CD1c-positive myeloid dendritic cell (primary cell): Measurements from ENCODE around the gene LCN15.
A peak's percentile ranks its signal among the peaks of the same experiment; 100 is the strongest.

Experiments
- DNase-seq: peaks from one replicate; pipeline ENCODE4 v3.0.0-alpha.2; 2016; ENCODE audit errors: extremely low spot score

LCN15 gene

DNA sequence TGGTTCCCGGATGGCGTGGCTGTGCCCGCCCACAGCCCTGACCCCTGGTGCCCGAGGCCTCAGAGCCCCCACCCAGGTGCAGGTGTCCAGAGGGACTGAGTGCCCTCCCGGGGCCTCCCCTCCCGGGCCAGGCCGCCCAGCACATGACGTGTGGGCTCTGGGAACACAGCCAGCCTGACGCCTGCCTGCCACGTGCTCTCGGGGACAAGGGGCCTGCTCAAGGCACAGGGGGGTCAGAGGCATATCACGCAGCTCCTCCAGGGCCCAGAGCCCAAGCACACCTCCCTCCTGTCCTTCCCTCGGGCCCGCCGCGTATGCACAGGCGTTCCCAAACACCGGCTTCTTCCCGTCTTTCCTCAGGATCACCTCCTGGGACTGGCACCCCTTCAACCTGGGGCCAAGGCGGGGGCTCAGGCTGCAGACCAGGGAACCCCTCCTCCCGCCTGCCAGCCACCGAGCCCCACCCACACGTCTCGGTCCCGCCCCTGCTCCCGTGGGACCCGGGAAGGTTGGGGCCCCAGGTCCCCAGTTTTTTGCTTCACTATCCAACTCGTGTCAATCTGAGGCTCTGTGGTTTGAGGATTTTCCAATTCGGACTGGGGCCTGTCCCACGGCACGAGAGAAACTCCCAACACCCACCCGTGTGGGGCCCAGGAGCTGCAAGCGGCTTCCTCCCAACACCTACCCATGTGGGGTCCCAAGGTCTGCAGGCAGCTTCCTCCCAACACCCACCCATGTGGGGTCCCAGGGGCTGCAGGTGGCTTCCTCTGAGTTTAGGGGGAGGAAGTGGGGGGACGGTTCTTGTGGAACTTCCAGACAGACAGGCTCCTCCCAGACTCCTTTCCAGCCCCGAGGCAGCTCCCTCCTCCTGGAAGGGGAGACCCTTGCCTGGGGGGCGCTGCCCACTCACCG lies 23.1 kb downstream of the LCN15 start:
- DNase-seq: no peak

DNA sequence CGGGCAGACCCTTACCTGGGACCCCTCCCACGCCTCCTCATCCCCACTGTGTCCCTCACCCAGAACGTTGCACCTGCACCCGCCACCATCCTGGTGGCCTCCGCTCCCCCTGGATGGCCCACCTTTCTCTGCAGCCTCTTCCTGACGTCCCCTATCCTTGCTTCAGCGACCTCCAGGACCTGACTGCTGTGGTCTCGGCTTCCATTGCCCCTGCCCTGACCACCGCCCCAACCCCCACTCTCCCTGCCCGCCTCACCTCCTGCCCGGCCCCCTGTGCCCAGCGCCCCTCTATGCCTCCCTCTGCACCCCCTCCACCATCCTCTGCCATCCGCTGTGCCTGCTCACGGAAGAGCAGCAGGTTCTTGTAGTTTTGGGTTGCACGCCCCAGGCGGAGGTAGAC lies 23.8 kb downstream of the LCN15 start:
- DNase-seq: no peak

GRCh38 chr9:136740069-136740468 lies 24.2 kb downstream of the LCN15 start:
- DNase-seq: no peak

GRCh38 chr9:136739509-136739908 lies 24.8 kb downstream of the LCN15 start:
- no peak for DNase-seq

DNA sequence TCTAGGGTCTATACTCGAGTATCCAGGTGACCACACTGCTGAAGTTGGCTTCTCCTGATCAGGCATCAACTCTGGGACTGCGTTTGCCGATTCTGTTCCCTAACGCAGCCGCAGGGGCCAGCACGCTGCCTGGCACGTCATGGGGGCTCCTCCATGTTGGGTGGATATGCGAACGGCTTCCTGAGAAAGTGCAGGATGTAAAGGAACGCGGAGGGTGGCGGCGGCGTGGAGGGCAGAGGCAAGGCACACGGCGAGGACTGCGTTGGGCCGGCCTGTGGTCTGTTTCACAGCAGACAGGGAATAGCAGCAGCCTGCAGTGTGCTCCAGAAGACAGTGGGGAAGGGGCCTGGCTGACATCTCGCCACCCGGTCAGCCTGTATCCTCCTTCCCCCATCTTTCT lies 25.4 kb downstream of the LCN15 start:
- DNase-seq: no peak

GRCh38 chr9:136735812-136736480 lies 28.4 kb downstream of the LCN15 start:
- DNase-seq: no peak

DNA sequence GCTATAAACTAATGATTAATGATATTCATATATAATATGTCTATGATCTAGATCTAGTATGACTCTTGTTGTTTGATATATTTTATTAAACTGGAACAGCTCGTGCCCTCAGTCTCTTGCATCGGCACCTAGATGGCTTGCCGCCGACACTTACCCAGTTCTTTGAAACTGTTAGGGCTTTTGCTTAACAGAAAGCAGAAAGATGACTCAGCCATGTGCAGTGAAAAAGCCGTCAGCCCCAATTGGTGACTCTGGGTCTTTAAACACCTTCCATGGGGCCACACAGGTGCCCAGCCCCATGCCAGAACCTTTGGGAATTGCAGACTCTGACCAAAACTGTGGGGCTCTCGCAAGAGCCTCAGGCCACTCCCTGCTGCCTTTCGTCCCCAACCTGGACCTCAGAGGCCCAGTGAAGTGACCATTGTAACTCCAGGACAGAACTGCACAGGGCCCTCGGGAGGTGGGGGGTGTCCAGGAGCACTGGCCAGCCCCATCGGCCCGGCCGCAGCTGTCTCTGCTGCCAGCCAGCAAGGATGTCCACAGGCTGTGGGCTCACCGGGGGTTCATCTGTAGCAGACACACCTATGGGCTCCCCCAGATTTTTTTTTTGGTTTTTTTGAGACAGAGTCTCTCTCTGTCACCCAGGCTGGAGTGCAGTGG lies 29.4 kb downstream of the LCN15 start:
- no peak for DNase-seq

DNA sequence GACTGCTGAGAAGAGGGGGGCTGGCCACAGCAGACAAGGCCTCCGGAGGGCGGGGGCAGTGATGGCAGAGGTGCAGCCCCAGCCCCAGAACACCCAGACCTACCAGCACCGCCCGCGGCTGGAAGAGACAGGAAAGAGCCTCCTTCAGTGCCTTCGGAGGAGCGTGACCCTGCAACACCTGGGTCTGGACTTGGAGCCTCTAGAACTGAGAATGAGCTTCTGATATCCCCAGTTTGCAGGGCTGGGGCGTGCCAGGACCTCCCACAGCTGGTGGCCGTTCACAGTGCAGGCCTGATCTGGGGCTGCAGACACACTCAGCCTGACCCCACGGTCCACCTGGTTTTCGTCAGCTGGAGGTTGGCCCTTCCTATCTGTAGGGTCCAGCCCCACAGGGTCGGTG lies 30.7 kb downstream of the LCN15 start:
- DNase-seq: no peak

- DNase-seq: no peak
These were observed 31.7 kb downstream of the LCN15 start for GRCh38 chr9:136732444-136733178.

DNA sequence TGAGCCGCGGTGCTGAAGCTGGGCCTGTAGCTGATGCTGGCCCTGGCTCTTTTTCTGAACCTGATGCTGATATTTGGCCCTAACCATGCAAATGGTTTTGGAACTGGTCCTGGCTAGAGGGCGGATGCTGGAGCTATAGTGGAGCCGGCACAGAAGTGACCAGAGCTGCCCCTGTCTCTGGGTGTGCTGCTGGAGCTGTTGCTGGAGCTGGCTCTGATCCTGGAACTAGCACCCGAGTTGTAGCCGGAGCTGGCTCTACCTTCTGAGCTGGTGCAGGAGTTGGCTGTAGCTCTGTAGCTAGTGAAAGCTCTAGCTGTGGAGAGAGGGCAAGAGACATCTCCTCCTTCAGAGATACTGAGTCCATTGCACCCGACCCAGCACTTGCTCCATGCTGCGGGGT lies 34.4 kb downstream of the LCN15 start:
- no peak for DNase-seq

GRCh38 chr9:136729144-136729543 lies 35.2 kb downstream of the LCN15 start:
- no peak for DNase-seq

DNA sequence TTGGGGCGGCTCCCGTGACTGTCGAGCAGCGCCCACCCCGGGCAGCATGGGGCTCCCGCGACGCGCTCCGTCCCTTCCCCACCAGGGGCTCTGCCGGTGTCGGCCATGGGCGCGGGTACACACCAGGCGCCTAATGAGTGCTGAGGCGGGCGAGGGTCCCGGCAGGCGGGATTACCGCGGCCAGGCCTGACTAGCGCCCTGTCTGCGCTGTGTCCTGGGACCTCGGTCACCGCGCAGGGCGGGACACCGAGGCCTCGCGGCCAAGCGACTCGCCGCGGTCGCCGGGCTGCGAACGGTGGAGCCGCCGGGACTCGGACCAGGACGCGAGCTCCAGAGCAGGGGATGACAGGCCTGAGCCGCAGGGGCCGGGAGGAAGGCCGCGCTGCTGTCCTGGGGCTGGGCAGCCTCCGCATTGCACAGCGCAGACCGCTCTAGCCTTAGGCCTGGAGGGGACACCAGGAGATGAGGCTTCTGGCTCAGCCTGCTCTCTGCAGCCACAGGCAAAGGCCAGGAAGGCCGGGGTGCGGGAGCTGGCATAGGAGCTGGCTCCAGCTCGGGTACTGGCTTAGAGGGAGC lies 35.7 kb downstream of the LCN15 start:
- no peak for DNase-seq

GRCh38 chr9:136728080-136728547 lies 36.2 kb downstream of the LCN15 start:
- peak; percentile 96 for DNase-seq

- peak; percentile 37 for DNase-seq
These were observed 37.6 kb downstream of the LCN15 start for GRCh38 chr9:136726631-136727191.

- DNase-seq: no peak
These were observed 38.2 kb downstream of the LCN15 start for GRCh38 chr9:136726118-136726517.

DNA sequence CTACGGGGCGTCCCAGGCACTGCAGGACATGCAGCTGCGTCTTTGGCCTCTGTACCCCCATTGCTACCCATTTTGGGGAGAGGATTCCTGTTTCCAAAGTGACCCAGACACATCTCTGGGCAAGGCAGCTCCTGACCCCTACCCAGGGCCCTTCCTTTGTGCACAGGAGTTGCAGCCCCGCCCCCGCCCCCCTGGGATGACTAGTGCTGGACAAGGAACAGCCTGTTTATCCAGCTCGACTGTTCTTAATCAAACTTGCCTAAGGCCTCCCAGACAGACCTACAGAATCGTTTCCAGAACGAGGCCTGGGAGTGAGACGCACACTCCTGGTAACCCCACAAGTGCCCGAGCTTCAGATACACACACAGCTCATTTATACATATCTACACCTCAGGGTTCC lies 38.7 kb downstream of the LCN15 start:
- no peak for DNase-seq

DNA sequence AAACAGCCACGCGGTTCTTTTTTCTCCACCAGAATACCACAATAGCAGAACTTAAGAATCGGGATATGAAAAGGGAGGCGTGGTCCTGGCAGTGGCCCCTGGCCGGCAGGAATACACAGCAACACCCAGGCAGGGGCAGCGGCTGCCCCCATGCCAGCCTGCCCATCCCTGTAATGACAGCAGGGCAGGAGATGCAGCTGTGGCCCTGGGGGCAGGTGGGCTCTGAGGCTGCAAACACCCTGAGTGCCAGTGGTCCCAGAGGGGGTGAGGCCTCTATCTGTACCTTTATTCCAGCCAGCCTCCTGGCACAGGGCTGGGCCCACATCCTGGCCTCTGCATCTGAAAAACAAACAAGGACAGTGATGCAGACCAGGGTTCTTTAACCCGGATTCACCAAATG lies 39.5 kb downstream of the LCN15 start:
- no peak for DNase-seq

DNA sequence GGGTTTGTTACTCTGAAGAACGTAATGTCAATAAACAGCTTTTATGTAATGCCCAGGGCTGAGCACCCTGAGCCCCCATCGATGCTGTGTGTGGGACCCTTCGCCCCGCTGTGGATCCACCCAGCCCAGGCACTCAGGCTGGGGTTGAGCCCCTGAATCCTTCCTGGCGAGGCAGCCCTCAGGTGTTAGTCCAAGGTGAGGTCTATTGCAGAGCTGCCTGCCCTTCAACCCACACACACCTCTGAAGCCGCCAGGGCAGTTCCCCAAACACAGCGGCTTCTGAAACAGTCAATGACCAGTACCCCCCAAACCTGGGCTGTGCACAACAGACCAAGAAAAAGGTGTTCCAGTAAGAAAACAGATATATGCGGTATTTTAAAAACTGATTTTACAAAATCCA lies 40.3 kb downstream of the LCN15 start:
- DNase-seq: no peak

DNA sequence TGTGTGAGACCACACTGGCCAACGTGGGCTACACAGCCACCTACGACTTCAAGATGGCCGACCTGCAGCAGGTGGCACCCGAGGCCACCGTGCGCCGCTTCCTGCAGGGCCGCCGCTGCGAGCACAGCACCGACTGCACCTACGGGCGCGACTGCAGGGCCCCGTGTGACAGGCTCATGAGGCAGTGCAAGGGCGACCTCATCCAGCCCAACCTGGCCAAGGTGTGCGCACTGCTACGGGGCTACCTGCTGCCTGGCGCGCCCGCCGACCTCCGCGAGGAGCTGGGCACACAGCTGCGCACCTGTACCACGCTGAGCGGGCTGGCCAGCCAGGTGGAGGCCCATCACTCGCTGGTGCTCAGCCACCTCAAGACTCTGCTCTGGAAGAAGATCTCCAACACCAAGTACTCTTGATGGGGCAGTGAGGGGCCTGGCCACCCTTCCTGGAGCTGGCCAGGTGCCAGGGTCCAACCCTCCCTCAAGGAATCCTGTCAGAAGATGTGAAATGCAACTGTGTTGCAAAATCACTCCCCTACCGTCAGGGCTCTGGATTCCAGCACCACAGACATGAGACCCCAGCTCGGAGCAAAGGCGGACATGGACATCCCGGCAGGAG lies 40.8 kb downstream of the LCN15 start:
- no peak for DNase-seq

DNA sequence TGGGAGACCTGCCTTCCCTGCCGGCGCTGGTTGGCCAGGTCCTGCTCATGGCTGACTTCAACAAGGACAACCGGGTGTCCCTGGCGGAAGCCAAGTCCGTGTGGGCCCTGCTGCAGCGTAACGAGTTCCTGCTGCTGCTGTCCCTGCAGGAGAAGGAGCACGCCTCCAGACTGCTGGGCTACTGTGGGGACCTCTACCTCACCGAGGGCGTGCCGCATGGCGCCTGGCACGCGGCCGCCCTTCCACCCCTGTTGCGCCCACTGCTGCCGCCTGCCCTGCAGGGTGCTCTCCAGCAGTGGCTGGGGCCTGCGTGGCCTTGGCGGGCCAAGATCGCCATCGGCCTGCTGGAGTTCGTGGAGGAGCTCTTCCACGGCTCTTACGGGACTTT lies 41.4 kb downstream of the LCN15 start:
- no peak for DNase-seq
